ENCODE data around the gene DSC1.

- TF ChIP-seq WRNIP1 (IDR thresholded peaks at IDR 0.05; ENCODE audit: borderline replicate concordance, low read depth, low read length), result no peak
- no peak for TF ChIP-seq CTCF (IDR thresholded peaks at IDR 0.05 in 2 of 3, conservative IDR thresholded peaks at IDR 0.05 in 1 of 3; ENCODE audit: control insufficient read depth in 2 of 3, extremely low read depth in 1 of 3, insufficient read depth in 1 of 3, low read depth in 3 of 3, low read length in 3 of 3)
- TF ChIP-seq GABPA (IDR thresholded peaks at IDR 0.05; ENCODE audit: low read depth), result no peak
- TF ChIP-seq TCF12 (IDR thresholded peaks at IDR 0.05; ENCODE audit: low read depth, low read length), result no peak
- TF ChIP-seq EGR1 (IDR thresholded peaks at IDR 0.05; ENCODE audit: borderline replicate concordance in 1 of 2, low read depth in 2 of 2, low read length in 2 of 2), result no peak
- TF ChIP-seq SUPT20H (IDR thresholded peaks at IDR 0.05; ENCODE audit: borderline replicate concordance, control insufficient read depth, low read depth, low read length), result no peak
- no peak for TF ChIP-seq SMARCA5 (IDR thresholded peaks at IDR 0.05)
- no peak for TF ChIP-seq SRF (IDR thresholded peaks at IDR 0.05; ENCODE audit: low read depth in 2 of 2, low read length in 2 of 2)
- no peak for TF ChIP-seq GATAD2B (conservative IDR thresholded peaks at IDR 0.05; ENCODE audit: low read depth)
- no peak for TF ChIP-seq MYC (IDR thresholded peaks at IDR 0.05; ENCODE audit: insufficient read depth, insufficient read length, insufficient replicate concordance, low read length, severe bottlenecking)
- no peak for TF ChIP-seq POLR2A (IDR thresholded peaks at IDR 0.05; ENCODE audit: low read depth, low read length)
- no peak for TF ChIP-seq YY1 (IDR thresholded peaks at IDR 0.05; ENCODE audit: low read depth, low read length)
- TF ChIP-seq POLR2AphosphoS5 (IDR thresholded peaks at IDR 0.05; ENCODE audit: low read length), result no peak
- TF ChIP-seq USF2 (IDR thresholded peaks at IDR 0.05; ENCODE audit: borderline replicate concordance, low read depth, low read length), result no peak
Observed at GRCh38 chr18:31091350-31091749, 71.3 kb downstream of the DSC1 start.
